ENCODE measurements around the gene IPPK.

DNA sequence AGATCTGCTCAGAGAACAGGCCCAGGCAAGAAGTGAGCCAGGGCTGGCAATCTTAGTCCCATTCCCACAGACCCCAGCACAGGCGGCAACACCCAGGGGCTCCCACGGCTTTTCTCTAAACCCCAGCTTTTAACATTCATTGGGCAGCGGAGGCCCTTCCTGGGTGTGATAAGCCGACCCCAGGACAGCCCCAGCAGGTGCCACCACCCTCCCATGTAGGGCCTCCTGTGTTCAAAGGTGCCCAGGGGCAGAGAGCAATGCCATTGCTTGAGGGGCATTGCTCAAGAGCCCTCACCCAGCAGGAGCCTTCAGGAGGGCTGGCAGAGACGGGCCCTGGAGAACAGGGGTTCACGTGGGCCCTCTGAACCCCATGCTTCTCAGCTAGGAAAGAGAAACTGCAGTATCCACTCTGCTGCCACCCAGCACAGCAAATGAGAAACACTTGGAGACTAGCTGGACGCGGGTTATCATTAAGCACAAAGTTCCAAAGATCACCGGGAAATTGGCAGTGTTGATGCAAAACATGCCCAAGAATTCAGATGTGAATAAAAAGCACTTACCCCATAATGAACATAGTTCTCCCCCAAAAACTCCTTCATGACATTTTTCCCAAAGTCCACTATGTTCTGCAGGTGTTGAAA, 13.9 kb downstream of the IPPK start:
- TF ChIP-seq CTCF (IDR thresholded peaks at IDR 0.05) (no peak), EZH2 (IDR thresholded peaks at IDR 0.05; ENCODE audit: borderline replicate concordance, insufficient read depth, low read depth, low read length, poor library complexity, severe bottlenecking) (no peak)
